ENCODE measurements around the gene XRN2.

DNA sequence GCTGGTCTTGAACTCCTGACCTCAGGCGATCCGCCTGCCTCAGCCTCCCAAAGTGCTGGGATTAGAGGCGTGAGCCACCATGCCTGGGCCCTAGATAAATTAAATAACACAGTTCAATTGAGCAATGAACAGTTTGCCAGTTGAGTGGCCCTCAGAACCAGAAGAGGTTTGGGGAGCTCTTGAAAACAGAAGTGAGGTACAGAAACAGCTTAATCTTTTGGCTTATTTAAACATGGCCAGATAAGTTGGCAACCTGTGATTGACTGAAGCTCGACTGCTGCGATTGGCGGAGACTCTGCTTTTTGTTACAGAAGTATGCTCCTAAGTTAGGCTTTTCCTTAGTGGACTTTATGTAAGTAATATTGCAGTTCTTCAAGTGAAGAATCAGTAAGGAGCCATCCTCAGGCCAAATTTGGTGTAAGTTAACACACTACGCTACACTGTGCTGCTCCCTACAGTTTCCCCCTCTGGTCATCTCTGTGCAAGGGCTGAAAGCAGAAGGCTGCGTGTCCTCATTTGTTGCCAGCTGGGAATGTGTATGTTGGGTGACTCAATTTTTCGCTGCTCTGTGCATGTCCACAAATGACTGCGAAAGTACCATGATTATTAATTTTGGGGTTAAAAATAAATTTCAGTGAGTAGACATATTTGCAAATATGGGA, 9.8 kb downstream of the XRN2 start:
- TF ChIP-seq, protein P1, sequence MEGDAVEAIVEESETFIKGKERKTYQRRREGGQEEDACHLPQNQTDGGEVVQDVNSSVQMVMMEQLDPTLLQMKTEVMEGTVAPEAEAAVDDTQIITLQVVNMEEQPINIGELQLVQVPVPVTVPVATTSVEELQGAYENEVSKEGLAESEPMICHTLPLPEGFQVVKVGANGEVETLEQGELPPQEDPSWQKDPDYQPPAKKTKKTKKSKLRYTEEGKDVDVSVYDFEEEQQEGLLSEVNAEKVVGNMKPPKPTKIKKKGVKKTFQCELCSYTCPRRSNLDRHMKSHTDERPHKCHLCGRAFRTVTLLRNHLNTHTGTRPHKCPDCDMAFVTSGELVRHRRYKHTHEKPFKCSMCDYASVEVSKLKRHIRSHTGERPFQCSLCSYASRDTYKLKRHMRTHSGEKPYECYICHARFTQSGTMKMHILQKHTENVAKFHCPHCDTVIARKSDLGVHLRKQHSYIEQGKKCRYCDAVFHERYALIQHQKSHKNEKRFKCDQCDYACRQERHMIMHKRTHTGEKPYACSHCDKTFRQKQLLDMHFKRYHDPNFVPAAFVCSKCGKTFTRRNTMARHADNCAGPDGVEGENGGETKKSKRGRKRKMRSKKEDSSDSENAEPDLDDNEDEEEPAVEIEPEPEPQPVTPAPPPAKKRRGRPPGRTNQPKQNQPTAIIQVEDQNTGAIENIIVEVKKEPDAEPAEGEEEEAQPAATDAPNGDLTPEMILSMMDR (IDR thresholded peaks at IDR 0.05), result no peak
- no peak for TF ChIP-seq EZH2 (IDR thresholded peaks at IDR 0.05; ENCODE audit: borderline replicate concordance, insufficient read depth, low read depth, low read length, poor library complexity, severe bottlenecking)
